Measurements from ENCODE around the gene TNFRSF1A. TPM values are rescaled to one million over a fixed set of nuclear protein-coding genes. Genes with fewer than 3 reads are reported as not detected.

Gene TNFRSF1A
- total and polyA plus RNA-seq, 9 of the 15 experiments (the other 6 are each of a cell fraction or from before 2014, with no cell fraction given): 0.76 to 43.5 (median 30.0) TPM

DNA sequence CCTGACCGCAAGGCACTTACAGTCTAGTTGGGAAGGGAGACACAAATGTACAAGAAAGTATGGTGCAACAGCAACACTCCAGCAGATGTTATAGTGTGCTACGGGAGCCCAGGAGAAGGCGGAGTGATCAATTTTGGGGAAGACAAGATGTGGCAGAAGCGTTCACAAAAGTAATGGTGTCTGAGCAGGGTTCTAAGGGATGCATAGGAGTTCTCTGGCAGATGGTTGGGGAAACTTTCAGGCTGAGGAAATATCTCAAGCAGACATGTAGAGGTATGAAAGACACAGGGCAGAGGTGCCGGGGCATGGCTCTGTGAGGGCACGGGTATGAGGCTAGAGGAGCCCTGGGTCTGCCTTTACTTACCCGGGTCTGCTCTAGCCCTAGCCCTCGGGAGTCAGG, 5.1 kb upstream of the TNFRSF1A start:
- no peak overlapping the region for H3K4me2 ChIP-seq (ENCODE audit: insufficient read depth, low read length)
- no peak overlapping the region for H3K27ac ChIP-seq (ENCODE audit: extremely low read depth, low read depth, low read length)
- no peaks in the 10 kb centered on the region for H3K9me1 ChIP-seq (ENCODE audit: control insufficient read depth, insufficient read depth, low read length)
- H3K4me3 ChIP-seq: no peak overlapping the region
- WGBS (ENCODE audit: insufficient coverage, low coverage, missing lambda C conversion rate): 64% methylated on average over 8 of the region's 8 CpGs
- no peak overlapping the region; a peak in 1 of 4 replicates for H3K9ac ChIP-seq (ENCODE audit: insufficient read depth in 1 of 2, low read depth in 2 of 2, low read length in 2 of 2)
- no peaks in the 10 kb centered on the region for H3K36me3 ChIP-seq (ENCODE audit: control insufficient read depth, insufficient read depth, low read length)
- peaks cover 11% of the 10 kb centered on the region; the same call in 1 of the 2 replicates for H4K20me1 ChIP-seq (replicated peaks; ENCODE audit: control insufficient read depth, insufficient read depth, low read length)
- peaks cover under 1% of the 10 kb centered on the region; the same call in 2 of the 3 replicates for H3K79me2 ChIP-seq (ENCODE audit: control insufficient read depth, insufficient read depth, low read length)
- no peak for FAIRE-seq
- H3K9me3 ChIP-seq (replicated peaks; ENCODE audit: control insufficient read depth, insufficient read depth, low read depth, low read length): no peaks in the 10 kb centered on the region
- BruUV-seq (replicated peaks): no TSS peak
- intact Hi-C loops (cut with micrococcal nuclease): no loop called here
- H3K4me1 ChIP-seq (replicated peaks in 1 of 2; ENCODE audit: control insufficient read depth in 2 of 2, insufficient read depth in 2 of 2, low read length in 2 of 2): peaks cover 26 to 32% of the 10 kb centered on the region in 2 experiments
- H3K27me3 ChIP-seq (ENCODE audit: control insufficient read depth in 2 of 2, insufficient read depth in 2 of 2, low read length in 2 of 2): peaks cover 0 to 19% of the 10 kb centered on the region in 2 experiments; a peak in 2 of 5 replicates
- ATAC-seq: no peak
- in situ Hi-C loops (cut with MboI): no loop called here
- ChIA-PET CTCF (ENCODE audit: low intra/inter-chr PET ratio) (no interaction called here), POLR2A (interaction anchor here (0.5 to 1.9 kb wide), 2 partner anchors 9 to 22 kb away, joined by 4 to 11 read pairs; no protein-coding TSS in a partner anchor)
- no peak overlapping the region for H2AFZ ChIP-seq (ENCODE audit: low read depth, low read length)
- no peak for DNase-seq (ENCODE audit: extremely low read depth in 1 of 4, low spot score in 3 of 4)
- no peak for TF ChIP-seq SIN3A (IDR thresholded peaks at IDR 0.05; ENCODE audit: borderline replicate concordance in 2 of 2, control insufficient read depth in 1 of 2, low read depth in 2 of 2, low read length in 2 of 2)
- TF ChIP-seq CREBBP (IDR thresholded peaks at IDR 0.05; ENCODE audit: low read depth, low read length): no peak
- TF ChIP-seq, protein P1, sequence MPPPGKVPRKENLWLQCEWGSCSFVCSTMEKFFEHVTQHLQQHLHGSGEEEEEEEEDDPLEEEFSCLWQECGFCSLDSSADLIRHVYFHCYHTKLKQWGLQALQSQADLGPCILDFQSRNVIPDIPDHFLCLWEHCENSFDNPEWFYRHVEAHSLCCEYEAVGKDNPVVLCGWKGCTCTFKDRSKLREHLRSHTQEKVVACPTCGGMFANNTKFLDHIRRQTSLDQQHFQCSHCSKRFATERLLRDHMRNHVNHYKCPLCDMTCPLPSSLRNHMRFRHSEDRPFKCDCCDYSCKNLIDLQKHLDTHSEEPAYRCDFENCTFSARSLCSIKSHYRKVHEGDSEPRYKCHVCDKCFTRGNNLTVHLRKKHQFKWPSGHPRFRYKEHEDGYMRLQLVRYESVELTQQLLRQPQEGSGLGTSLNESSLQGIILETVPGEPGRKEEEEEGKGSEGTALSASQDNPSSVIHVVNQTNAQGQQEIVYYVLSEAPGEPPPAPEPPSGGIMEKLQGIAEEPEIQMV (tag; conservative IDR thresholded peaks at IDR 0.05; ENCODE audit: low read depth): no peak
- no peak for TF ChIP-seq TOE1 (IDR thresholded peaks at IDR 0.05; ENCODE audit: borderline replicate concordance)
- no peak for TF ChIP-seq TOE1 (CRISPR knock-in tag; IDR thresholded peaks at IDR 0.05; ENCODE audit: borderline replicate concordance, low read depth)
- no peak for TF ChIP-seq RCOR1 (IDR thresholded peaks at IDR 0.05; ENCODE audit: borderline replicate concordance in 1 of 2, low read depth in 2 of 2, low read length in 2 of 2)
- no peak for TF ChIP-seq PURB (CRISPR knock-in tag; IDR thresholded peaks at IDR 0.05; ENCODE audit: low read depth)
- no peak for TF ChIP-seq PML (IDR thresholded peaks at IDR 0.05; ENCODE audit: low read length)
- TF ChIP-seq NCOR1 (IDR thresholded peaks at IDR 0.05): no peak
- TF ChIP-seq MCM3 (IDR thresholded peaks at IDR 0.05): no peak
- TF ChIP-seq RBM14 (IDR thresholded peaks at IDR 0.05; ENCODE audit: borderline replicate concordance, insufficient read depth, low read depth, low read length): no peak
- TF ChIP-seq, protein P2, sequence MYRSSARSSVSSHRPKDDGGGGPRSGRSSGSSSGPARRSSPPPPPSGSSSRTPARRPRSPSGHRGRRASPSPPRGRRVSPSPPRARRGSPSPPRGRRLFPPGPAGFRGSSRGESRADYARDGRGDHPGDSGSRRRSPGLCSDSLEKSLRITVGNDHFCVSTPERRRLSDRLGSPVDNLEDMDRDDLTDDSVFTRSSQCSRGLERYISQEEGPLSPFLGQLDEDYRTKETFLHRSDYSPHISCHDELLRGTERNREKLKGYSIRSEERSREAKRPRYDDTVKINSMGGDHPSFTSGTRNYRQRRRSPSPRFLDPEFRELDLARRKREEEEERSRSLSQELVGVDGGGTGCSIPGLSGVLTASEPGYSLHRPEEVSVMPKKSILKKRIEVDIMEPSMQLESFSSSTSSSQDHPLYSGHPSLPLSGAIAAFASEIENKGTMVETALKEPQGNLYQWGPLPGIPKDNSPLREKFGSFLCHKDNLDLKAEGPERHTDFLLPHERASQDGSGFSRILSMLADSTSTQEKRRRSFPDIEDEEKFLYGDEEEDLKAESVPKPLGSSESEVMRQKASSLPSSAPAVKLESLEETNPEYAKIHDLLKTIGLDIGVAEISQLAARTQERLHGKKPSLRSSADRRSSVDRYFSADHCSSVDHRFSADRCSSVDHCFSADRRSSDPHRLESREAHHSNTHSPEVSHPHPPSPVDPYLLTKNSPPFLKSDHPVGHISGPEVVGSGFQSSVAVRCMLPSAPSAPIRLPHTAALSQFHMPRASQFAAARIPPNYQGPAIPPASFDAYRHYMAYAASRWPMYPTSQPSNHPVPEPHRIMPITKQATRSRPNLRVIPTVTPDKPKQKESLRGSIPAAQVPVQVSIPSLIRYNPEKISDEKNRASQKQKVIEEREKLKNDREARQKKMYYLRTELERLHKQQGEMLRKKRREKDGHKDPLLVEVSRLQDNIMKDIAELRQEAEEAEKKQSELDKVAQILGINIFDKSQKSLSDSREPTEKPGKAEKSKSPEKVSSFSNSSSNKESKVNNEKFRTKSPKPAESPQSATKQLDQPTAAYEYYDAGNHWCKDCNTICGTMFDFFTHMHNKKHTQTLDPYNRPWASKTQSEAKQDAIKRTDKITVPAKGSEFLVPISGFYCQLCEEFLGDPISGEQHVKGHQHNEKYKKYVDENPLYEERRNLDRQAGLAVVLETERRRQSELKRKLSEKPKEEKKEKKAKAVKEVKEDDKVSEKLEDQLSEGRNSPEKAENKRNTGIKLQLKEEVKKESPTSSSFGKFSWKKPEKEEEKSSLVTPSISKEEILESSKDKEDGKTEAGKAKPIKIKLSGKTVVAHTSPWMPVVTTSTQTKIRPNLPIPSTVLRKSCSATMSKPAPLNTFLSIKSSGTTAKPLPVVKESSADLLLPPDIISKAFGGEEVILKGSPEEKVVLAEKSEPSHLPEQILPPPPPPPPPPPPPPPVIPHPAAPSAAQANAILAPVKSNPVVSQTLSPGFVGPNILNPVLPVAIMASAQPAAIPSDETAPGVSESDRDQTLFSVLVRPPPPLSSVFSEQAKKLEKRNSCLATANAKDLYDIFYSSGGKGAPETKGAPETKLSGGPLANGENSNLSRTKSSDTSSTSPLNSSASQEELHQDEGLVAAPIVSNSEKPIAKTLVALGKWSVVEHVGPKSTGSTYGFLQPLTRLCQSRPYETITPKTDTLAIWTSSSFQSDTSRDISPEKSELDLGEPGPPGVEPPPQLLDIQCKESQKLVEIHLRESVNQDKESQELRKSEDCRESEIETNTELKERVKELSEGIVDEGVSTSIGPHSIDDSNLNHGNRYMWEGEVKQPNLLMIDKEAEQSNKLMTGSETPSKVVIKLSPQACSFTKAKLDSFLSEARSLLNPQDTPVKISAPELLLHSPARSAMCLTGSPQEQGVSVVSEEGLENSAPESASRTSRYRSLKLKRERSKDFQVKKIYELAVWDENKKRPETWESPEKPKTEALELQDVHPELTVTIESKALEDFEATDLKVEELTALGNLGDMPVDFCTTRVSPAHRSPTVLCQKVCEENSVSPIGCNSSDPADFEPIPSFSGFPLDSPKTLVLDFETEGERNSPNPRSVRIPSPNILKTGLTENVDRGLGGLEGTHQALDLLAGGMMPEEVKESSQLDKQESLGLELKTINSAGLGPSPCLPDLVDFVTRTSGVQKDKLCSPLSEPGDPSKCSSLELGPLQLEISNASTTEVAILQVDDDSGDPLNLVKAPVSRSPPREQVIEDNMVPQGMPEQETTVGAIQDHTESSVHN (IDR thresholded peaks at IDR 0.05; ENCODE audit: borderline replicate concordance in 1 of 2, low read depth in 1 of 2): no peak
- TF ChIP-seq RHOXF2B (CRISPR knock-in tag; conservative IDR thresholded peaks at IDR 0.05): no peak

All from K562 (cell line).